Smooth muscle cell (in vitro differentiated cells): ENCODE measurements around the gene IQCB1. TPM values are rescaled to one million over a fixed set of nuclear protein-coding genes. Genes with fewer than 3 reads are reported as not detected.
"Not testable (repeated sequence)": the region's sequence is repeated elsewhere in the genome, so short reads cannot be mapped to it uniquely, and the experiment has no call there.

ENCODE experiments used
- DNase-seq: peaks from one replicate; lab custom pipeline; 2025; ENCODE audit not compliant: unreplicated experiment; lab: John Stamatoyannopoulos, UW
- H2AFZ ChIP-seq: fragments of 200-600 bp; sonication (generic); 2 replicates; pipeline ENCODE4 v1.6.0; 2016; ENCODE audit warnings: antibody characterized with exemption, low read depth, mild to moderate bottlenecking
- H3F3A ChIP-seq: fragments of 200-600 bp; sonication (generic); 2 replicates; pipeline ENCODE4 v1.6.0; 2017; ENCODE audit warnings: antibody characterized with exemption, low read depth
- H3K27ac ChIP-seq: fragments of 200-600 bp; sonication (generic); 2 replicates; pipeline ENCODE4 v1.5.1; 2016; ENCODE audit warnings: low read depth, mild to moderate bottlenecking
- H3K27me3 ChIP-seq: fragments of 200-600 bp; sonication (generic); 2 replicates; pipeline ENCODE4 v1.6.1; 2016; ENCODE audit warnings: low read depth, mild to moderate bottlenecking
- H3K36me3 ChIP-seq: fragments of 200-600 bp; sonication (generic); 2 replicates; pipeline ENCODE4 v1.5.1; 2016; ENCODE audit warnings: low read depth
- H3K4me1 ChIP-seq: fragments of 200-600 bp; sonication (generic); 2 replicates; pipeline ENCODE4 v1.5.1; 2016; ENCODE audit warnings: low read depth
- H3K4me2 ChIP-seq: fragments of 200-600 bp; sonication (generic); 2 replicates; pipeline ENCODE4 v1.6.0; 2016; ENCODE audit warnings: mild to moderate bottlenecking
- H3K4me3 ChIP-seq: fragments of 200-600 bp; sonication (generic); 2 replicates; pipeline ENCODE4 v1.5.1; 2016; ENCODE audit warnings: mild to moderate bottlenecking
- H3K79me2 ChIP-seq: fragments of 200-600 bp; sonication (generic); 2 replicates; pipeline ENCODE4 v1.6.0; 2016; ENCODE audit warnings: low read depth, mild to moderate bottlenecking
- H3K9ac ChIP-seq: fragments of 200-600 bp; sonication (generic); 2 replicates; pipeline ENCODE4 v1.6.0; 2016; ENCODE audit warnings: low read depth
- H3K9me3 ChIP-seq: fragments of 200-600 bp; sonication (generic); replicated peaks from 2 replicates; pipeline ENCODE4 v1.5.1; 2016; ENCODE audit warnings: low read depth
- H4K20me1 ChIP-seq: fragments of 200-600 bp; sonication (generic); 2 replicates; pipeline ENCODE4 v1.6.0; 2016; ENCODE audit warnings: low read depth
- WGBS: methylation state at CpG from one replicate; pipeline ENCODE4 v1.1.7; 2016; ENCODE audit warnings: low lambda C conversion rate; 5-methylcytosine and 5-hydroxymethylcytosine counted together
- polyA plus RNA-seq: library from polyadenylated mRNA; unstranded; fragments of >200 nt; fragmentation: Nextera tagmentation; extraction: Ambion mirVana; gene quantifications from 2 replicates; pipeline ENCODE4 v1.2.1, GENCODE V29; 2016
- total RNA-seq: library from RNA; depleted of rRNA; stranded (reverse); fragments of >200 nt; gene quantifications from 2 replicates; pipeline ENCODE4 v1.2.3, GENCODE V29; 2014
- TF ChIP-seq, protein P1 (sequence below): fragments of 200-600 bp; sonication (generic); IDR thresholded peaks from 2 replicates; pipeline ENCODE4 v1.5.1; 2017; ENCODE audit warnings: borderline replicate concordance, mild to moderate bottlenecking, antibody characterized with exemption; ENCODE audit not compliant: insufficient read depth, poor library complexity, severe bottlenecking

Gene IQCB1
- total and polyA plus RNA-seq, 2 experiments from 2014 or later, result 14.2 to 22.3 TPM

DNA sequence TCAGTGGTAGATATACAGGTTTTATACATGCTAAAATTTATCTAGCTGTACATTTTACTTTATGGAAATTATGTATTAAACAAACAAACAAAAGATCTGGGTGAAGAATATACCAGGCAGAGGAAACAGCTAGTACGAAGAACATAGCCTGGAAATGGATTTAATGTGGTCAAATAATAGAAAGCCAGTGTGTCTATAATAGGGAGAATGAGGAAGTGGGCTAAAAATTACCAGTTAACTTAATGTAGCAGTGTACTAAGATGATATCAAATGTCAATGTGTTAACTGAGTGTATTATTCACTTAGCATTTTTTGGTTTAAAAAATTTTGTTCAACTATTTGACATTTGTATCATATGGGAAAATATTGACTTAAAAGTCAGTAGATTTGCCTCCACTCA, 36.6 kb upstream of the IQCB1 start:
- no peaks in the 10 kb centered on the region for H3K36me3 ChIP-seq
- no peak overlapping the region for H3K9ac ChIP-seq
- H3K9me3 ChIP-seq, result no peaks in the 10 kb centered on the region
- no peaks in the 10 kb centered on the region for H3K27me3 ChIP-seq
- no peak overlapping the region for H3K4me3 ChIP-seq
- no peaks in the 10 kb centered on the region for H3K79me2 ChIP-seq
- H3K27ac ChIP-seq, result no peak overlapping the region
- H3K4me1 ChIP-seq, result no peaks in the 10 kb centered on the region
- no peaks in the 10 kb centered on the region for H3F3A ChIP-seq
- WGBS, result 80% methylated on average over 1 of the region's 1 CpG
- no peak overlapping the region for H3K4me2 ChIP-seq
- no peak overlapping the region for H2AFZ ChIP-seq
- no peaks in the 10 kb centered on the region for H4K20me1 ChIP-seq
- TF ChIP-seq, protein P1, sequence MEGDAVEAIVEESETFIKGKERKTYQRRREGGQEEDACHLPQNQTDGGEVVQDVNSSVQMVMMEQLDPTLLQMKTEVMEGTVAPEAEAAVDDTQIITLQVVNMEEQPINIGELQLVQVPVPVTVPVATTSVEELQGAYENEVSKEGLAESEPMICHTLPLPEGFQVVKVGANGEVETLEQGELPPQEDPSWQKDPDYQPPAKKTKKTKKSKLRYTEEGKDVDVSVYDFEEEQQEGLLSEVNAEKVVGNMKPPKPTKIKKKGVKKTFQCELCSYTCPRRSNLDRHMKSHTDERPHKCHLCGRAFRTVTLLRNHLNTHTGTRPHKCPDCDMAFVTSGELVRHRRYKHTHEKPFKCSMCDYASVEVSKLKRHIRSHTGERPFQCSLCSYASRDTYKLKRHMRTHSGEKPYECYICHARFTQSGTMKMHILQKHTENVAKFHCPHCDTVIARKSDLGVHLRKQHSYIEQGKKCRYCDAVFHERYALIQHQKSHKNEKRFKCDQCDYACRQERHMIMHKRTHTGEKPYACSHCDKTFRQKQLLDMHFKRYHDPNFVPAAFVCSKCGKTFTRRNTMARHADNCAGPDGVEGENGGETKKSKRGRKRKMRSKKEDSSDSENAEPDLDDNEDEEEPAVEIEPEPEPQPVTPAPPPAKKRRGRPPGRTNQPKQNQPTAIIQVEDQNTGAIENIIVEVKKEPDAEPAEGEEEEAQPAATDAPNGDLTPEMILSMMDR, result no peak
- no peak for DNase-seq

DNA sequence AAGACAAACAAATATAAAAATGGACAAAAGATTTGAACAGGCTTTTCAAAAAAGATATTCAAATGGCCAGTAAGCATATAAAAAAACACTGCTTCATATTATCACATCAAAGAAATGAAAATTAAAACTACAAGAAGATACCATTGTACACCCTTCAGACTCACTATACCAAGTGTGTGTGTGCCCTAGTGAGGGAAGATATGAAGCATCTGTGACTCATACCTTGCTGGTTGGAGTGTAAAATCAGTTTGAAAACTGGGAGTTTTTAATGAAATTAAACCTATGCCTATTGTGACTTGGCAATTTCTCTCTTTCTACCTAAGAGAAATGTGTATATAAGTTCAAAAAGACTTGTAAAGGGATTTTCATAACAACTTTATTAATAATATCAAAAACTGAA, 35.9 kb upstream of the IQCB1 start:
- Histone ChIP-seq H3K4me2 (no peak overlapping the region), H3K27ac (no peak overlapping the region), H3K36me3 (no peaks in the 10 kb centered on the region), H3K9me3 (no peaks in the 10 kb centered on the region), H4K20me1 (no peaks in the 10 kb centered on the region), H3K27me3 (no peaks in the 10 kb centered on the region), H3F3A (no peaks in the 10 kb centered on the region), H3K4me3 (no peak overlapping the region), H3K79me2 (no peaks in the 10 kb centered on the region), H3K4me1 (no peaks in the 10 kb centered on the region), H3K9ac (no peak overlapping the region), H2AFZ (no peak overlapping the region)
- TF ChIP-seq, protein P1, result no peak
- DNase-seq, result no peak

DNA sequence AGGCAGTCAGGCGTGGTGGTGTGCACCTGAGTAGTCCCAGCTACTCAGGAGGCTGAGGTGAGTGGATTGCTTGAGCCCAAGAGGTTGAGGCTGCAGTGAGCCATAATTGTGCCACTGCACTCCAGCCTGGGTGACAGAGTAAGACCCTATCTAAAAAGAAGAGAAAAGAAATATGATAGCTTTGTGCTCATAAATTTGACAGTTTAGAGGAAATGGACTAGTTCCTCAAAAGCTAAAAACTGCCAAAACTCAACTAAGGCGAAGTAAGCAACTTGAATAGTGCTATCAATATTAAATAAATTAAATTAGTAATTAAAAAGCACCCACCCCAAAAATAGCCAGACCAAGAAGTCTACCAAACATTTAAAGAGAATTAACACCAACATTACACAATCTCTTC, 34.9 kb upstream of the IQCB1 start:
- Histone ChIP-seq H3K9me3 (no peaks in the 10 kb centered on the region), H3K27ac (no peak overlapping the region), H3K27me3 (no peaks in the 10 kb centered on the region), H4K20me1 (no peaks in the 10 kb centered on the region), H3F3A (no peaks in the 10 kb centered on the region), H3K4me2 (no peak overlapping the region), H3K79me2 (no peaks in the 10 kb centered on the region), H3K4me1 (no peaks in the 10 kb centered on the region), H3K36me3 (no peaks in the 10 kb centered on the region), H3K4me3 (no peak overlapping the region), H2AFZ (no peak overlapping the region), H3K9ac (no peak overlapping the region)
- no peak for DNase-seq
- TF ChIP-seq, protein P1, result no peak
- 100% methylated on average over 2 of the region's 2 CpGs for WGBS

DNA sequence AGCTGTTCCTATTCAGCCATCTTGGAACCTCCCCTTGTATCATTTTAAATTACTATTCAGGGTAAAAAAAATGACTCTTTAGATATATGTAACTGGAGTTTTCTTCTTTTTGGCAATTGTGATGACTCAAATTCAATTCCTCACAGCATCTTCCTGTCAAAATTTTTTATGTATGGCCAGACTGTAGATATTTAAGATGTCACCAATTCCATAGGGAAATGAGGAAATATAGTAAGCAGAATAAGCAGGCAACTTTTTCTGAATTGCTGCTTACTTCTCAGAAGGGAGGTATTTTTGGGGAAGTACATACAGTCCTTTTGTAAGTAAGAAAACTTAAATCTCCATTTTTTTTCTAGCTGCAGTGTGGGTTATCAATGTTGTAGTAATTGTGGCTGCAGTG, 28.9 kb upstream of the IQCB1 start:
- H3F3A ChIP-seq, result no peaks in the 10 kb centered on the region
- H3K27me3 ChIP-seq, result no peaks in the 10 kb centered on the region
- TF ChIP-seq, protein P1, result no peak
- no peaks in the 10 kb centered on the region for H3K79me2 ChIP-seq
- H3K9me3 ChIP-seq, result no peaks in the 10 kb centered on the region
- H3K27ac ChIP-seq, result no peak overlapping the region
- H2AFZ ChIP-seq, result no peak overlapping the region
- no peaks in the 10 kb centered on the region for H3K36me3 ChIP-seq
- no peak overlapping the region for H3K9ac ChIP-seq
- no peaks in the 10 kb centered on the region for H4K20me1 ChIP-seq
- no peaks in the 10 kb centered on the region for H3K4me1 ChIP-seq
- no peak for DNase-seq
- H3K4me3 ChIP-seq, result no peak overlapping the region
- no peak overlapping the region for H3K4me2 ChIP-seq

DNA sequence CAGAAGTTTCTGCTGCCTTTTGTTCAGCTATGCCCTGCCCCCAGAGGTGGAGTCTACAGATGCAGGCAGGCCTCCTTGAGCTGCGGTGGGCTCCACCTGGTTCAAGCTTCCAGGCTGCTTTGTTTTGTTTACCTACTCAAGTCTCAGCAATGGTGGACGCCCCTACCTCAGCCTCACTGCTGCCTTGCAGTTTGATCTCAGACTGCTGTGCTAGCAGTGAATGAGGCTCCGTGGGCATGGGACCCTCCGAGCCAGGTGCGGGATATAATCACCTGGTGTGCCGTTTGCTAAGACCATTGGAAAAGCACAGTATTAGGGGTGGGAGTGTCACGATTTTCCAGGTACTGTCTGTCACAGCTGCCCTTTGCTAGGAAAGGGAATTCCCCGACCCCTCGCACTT, 28.4 kb upstream of the IQCB1 start:
- not testable (repeated sequence) for H3K9me3 ChIP-seq, H4K20me1 ChIP-seq, H3F3A ChIP-seq, H3K27me3 ChIP-seq, H3K4me2 ChIP-seq, H2AFZ ChIP-seq, H3K36me3 ChIP-seq, H3K9ac ChIP-seq, DNase-seq, H3K4me1 ChIP-seq, H3K27ac ChIP-seq, H3K79me2 ChIP-seq, H3K4me3 ChIP-seq
- 98% methylated on average over 9 of the region's 9 CpGs for WGBS

DNA sequence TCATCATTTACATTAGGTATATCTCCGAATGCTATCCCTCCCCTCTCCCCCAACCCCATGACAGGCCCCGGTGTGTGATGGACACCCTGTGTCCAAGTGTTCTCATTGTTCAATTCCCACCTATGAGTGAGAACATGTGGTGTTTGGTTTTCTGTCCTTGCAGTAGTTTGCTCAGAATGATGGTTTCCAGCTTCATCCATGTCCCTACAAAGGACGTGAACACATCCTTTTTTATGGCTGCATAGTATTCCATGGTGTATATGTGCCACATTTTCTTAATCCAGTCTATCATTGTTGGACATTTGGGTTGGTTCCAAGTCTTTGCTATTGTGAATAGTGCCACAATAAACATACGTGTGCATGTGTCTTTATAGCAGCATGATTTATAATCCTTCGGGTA, 22.9 kb upstream of the IQCB1 start:
- not testable (repeated sequence) for DNase-seq, H3F3A ChIP-seq, H3K4me2 ChIP-seq, H3K4me3 ChIP-seq, H3K9ac ChIP-seq, H4K20me1 ChIP-seq, H3K4me1 ChIP-seq, H2AFZ ChIP-seq, H3K79me2 ChIP-seq, H3K9me3 ChIP-seq, H3K27me3 ChIP-seq, H3K36me3 ChIP-seq, H3K27ac ChIP-seq
- WGBS, result 86% methylated on average over 5 of the region's 5 CpGs
